HG03103 (cell line): Measurements from ENCODE around the gene CDCP1.
"Not testable (repeated sequence)": the region's sequence is repeated elsewhere in the genome, so short reads cannot be mapped to it uniquely, and the experiment has no call there.

Source experiments
- ATAC-seq: cut with Tn5 transposase; IDR thresholded peaks from one replicate; pipeline ENCODE4 v1.9.1; 2021; ENCODE audit warnings: low read depth; ENCODE audit not compliant: unreplicated experiment

CDCP1 gene

GRCh38 chr3:45060165-45060892 is 85.8 kb downstream of the CDCP1 start:
- no peak for ATAC-seq

- no peak for ATAC-seq
Observed at GRCh38 chr3:45059132-45059531, 87.0 kb downstream of the CDCP1 start.

GRCh38 chr3:45057557-45057956 is 88.6 kb downstream of the CDCP1 start:
- ATAC-seq, result no peak

DNA sequence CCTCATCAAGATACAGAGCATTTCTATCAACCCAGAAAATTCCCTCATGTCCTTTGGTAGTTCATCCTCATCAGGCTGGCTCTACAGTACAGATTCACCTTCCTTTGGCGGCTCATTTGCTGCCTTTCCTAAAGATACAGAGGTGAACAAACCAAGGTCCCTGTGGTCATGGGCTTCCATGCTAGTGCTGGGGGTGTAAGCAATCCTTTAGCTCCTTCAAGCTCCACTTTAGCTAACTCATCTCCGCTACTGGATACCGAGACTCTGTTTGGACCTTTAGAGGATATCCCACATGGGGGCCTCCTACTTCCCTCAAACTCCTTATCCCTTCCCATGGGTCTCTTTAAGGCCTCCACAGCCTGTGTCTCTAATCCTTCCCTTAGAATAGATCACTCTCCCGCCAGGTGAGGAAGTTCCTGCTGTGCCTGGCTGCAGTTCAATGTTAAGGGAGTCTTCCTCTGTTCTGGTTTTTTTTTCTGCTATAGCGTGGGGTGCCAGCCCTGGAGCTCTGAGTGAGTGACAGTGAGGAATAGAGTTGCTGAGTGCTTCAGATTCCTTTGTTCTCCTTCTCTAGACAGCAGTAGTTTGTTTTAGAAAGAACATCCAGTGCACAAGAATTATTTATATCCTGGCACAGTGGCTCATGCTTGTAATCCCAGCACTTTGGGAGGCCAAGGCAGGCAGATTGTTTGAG is 89.4 kb downstream of the CDCP1 start:
- ATAC-seq, result no peak

DNA sequence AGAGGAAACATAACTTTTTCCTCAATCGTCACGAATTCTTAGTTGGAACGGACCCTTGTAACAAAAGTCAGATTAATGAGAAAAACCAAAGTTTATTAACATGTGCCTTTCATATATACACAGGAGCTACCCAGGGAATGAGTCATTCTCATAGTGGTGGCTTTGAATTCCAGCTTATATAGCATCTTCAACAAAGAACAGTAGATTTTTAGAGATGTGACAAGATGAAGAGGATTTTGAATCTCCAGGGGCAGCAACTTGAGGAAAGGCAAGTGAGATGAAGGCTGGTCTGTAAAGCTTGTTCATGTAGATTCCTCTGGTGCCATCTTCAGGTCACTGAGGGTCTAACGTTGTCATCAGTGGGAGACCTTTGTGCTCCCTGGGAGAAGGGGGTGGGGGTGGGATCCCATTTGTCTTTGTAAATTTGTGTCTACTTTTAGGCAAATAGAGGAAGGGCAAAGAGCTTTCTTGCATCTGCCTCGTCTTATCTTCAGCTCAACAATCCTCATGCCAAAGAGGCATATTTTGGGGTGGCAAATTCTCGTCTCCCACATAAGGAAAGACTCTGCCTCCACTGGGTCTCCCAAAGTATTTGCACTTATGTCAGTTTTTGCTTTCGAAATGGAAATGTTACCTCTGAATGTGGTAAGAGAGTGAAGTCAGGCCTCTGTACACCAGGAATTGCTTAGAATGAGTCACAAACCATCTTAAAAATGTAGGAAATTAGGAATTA is 90.6 kb downstream of the CDCP1 start:
- no peak for ATAC-seq

DNA sequence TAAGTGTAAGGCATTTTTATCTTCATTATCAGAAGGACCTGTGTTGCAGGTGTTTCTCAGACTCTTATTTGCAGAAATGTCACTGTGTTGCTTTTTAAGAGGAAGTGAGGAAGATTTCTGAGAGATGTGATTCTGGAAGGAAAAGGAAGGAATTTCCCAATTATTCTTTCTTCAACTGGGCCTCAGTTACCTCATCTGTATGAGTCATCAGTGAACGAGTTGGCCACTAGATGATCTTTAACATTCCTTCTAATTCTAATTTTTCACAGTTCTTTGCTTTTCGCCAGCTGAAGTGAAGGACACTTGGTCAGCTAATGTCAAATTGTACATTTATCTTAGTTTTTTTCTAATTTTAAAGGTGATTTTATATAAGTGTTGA is 91.2 kb downstream of the CDCP1 start:
- ATAC-seq, result no peak

GRCh38 chr3:45054196-45054857 is 91.9 kb downstream of the CDCP1 start:
- no peak for ATAC-seq

- ATAC-seq, result not testable (repeated sequence)
Observed at GRCh38 chr3:45053805-45054195, 92.4 kb downstream of the CDCP1 start.

DNA sequence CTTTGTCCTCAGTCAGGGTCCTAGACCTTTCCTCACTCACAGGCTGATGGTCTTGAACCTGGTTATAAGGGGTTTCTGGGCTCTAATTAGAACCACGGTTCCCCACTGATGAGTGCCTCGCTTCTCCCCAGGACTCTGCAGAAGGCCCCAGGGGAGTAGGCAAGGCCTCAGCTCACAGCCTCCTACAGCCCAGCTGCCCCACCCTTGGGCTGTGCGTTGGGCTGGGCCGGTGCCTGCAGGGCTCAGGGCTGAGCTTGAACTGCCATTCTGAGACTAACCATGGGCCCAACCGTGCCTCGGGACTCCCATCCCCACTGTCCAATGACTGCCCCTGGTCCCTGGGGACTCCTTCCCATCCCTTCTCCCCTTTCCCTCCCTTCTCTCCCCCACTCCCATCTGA is 94.5 kb downstream of the CDCP1 start:
- no peak for ATAC-seq

DNA sequence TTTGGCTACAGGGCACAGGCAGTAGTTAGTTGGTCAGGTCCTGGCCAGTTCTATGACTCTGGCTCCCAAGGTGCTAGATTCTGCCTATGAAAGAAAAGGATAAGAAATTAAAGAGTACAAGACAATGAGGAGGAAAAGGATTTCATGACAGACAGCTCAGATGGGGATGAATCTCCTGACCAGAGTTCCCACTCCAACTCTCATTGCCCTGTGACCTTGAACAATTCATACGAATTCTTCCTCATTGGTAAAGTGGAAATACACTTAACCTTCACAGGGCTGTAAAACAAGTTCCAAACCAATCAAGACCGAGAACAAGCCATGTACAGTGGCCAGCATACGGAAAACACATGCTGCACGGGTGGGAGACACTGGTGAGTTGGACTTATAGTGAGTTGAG is 96.4 kb downstream of the CDCP1 start:
- no peak for ATAC-seq

GRCh38 chr3:45048244-45048643 is 97.9 kb downstream of the CDCP1 start:
- ATAC-seq, result no peak

DNA sequence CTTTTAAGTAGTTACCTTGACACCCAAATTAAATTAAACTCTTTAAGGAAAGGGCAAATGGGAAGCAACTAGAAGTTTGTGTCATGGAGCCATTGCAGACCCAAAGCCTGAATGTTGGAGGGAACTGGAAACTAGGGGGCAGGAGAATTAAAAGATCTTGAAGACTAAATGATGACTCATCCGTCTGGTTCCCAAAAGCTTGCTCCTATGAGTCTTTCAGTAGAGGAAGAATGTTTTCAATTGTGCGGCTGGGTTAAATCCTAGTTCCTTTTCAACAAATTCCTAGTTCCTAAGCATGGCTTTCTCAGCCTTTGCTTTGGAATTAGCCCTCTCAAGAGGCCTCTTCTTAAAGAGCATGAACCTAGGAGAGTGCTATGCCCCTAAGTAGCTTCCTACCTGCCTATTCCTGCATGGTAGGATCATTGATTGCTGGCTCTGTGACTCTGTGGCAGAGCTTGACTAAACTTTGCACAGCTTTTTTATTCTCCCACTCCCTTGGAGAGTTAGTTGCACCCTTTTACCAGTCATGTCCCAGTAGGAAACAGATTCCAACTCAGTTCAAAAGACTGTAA is 102.4 kb downstream of the CDCP1 start:
- no peak for ATAC-seq

DNA sequence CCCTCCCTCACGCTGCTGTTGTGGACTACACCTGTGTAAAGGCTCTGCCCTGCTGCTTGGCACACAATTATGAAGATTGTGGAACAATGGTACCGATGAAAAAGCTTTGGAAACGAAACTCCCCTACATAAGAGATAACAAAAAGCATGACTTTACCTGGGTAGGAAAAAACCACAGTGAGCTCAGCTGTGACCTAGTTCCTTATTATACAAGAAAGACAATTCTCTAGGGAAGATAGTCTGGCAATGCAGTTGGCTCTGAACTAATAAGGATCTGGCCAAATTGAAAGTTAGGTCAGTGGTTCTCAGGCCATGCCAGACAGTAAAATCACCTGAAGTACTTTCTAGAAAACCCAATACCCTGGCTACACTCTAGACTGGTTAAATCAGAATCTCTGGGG is 104.0 kb downstream of the CDCP1 start:
- ATAC-seq, result no peak

DNA sequence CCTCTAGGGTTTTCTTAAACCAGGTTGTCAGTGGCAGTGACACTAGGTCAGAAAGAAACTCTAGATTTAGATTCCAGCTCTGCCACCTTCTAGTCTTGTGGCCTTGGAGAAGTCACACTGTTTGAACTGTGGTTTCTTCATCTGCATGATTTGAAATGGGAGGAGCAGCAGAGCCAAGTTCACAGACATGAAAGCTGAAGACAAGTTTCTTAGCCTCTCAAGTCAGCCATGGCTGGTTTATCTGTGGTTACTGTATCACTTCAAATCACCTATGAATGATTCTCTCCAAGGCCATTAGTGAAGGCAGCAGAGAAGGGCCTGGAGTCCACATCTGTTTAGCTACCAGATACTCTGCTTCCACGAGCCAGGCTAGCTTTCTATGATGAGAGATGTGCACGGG is 104.5 kb downstream of the CDCP1 start:
- ATAC-seq, result no peak

DNA sequence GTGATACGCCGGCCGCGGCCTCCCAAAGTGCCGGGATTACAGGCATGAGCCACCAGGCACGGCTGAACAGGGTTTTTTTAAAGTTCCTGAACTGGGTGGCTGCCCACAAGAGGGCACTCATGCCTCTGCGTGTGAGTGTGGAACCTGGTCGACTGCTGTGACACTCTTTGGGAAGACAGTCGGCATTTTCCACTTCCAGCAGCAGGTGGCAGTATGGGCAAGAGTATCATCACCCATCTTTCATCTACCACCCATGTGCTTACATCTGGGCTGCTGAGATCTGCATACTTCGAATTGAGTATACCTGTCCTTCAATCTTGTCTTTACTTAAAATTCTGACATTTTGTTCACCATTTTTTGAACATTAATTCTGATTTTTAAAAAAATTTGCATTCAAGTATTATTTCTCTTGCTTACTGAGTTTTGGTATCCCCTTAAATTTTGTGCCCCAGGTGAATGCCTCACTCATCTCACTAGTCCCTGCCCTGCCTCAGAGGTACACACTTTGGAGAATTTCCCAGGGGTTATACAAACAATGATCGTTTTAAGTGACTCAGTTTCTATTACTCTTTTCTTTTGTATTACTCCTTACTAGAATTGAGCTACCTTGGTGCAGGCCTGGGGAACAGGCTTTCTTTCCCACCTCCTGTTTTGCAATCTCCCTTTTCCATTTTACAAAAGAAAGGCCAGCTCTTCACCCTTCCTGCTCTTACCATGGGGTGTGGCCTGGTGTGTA is 108.3 kb downstream of the CDCP1 start:
- ATAC-seq, result peak; percentile 54

GRCh38 chr3:45035441-45036301 is 110.5 kb downstream of the CDCP1 start:
- no peak for ATAC-seq

GRCh38 chr3:45034612-45035252 is 111.4 kb downstream of the CDCP1 start:
- ATAC-seq, result no peak

GRCh38 chr3:45033791-45034190 is 112.4 kb downstream of the CDCP1 start:
- no peak for ATAC-seq
